ENCODE results near the gene CCDC192.

Gene CCDC192

DNA sequence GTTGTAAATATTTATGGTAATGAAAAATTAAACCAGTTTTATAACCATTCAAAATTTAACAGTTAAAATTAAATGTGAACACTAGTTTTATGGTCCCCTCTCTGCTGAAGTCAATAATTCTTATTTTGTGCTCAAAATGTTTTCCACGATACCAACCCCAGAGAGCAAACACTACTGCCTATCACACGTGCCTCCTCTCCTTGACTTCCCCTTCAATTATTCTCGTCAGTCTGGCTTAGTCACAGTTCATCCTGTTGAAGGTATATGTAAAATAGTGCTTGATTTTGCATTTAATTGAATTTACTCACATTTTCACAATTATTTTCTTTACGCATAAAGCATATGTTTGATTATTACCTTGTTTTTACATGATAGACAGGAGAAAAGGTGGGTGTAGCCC, 148.8 kb downstream of the CCDC192 start:
- no peak for DNase-seq

GRCh38 chr5:127854520-127854919, 151.3 kb downstream of the CCDC192 start:
- no peak for DNase-seq

DNA sequence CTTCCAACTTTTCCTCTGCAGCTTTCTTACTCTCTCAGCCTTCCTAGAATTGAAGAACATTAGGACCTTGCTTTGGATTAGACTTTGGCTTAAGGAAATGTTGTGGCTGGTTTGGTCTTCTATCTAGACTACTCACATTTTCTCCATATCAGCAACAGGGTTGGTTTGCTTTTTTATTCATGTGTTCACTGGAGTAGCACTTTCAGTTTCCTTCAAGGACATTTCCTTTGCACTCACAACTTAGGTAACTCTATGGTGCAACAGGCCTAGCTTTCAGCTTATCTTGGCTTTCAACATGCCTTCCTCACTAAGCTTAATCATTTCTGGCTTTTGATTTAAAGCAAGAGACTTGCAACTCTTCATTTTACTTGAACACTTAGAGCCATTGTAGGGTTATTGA, 153.1 kb downstream of the CCDC192 start:
- DNase-seq, result no peak

DNA sequence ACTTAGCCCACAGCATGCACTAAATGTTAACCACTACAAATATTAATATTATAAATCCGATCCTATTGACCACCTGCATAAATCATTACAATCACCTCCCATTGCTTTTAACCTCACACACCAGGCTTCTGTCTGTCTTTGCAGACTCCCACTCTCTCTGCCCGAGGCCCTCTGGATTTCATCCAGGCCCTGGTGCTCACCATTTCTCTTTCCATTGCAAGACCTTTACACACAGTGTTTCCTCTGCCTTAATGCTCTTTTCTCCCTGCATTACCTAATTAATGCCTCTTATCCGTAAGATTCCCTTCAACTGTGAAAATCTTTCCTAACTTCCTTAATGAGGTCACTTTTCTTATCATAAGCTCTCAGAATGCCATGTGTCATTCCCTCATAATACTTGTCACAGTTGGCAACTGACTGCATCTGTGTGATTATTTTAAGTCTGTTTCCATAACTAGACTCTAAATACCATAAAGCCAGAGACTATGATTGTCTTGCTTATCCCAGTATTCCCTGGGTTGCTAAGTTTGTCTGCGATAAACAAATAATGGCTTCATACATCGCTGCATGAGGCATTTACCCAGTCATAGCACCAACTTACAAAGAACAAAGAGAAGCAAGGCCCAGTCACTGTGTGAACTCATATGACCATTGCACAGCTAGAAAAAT, 155.1 kb downstream of the CCDC192 start:
- no peak for DNase-seq

GRCh38 chr5:127860291-127860690, 157.1 kb downstream of the CCDC192 start:
- no peak for DNase-seq

DNA sequence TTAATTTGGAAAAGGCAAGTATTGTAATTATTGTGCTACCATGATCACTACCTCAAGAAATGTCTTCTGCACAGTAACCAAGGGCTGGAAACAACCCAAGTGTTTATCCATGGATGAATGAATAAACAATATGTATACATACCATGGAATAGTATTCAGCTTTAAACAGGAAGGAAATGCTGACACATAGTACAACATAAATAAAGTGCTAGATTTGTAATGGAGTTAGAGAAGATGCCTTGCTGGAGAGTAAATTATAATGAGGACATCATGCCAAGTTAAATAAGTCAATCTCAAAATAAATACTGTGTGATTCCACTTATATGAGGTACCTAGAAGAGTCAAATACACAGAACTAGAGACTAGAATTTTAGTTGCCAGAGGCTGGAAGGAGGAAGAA, 160.0 kb downstream of the CCDC192 start:
- no peak for DNase-seq

DNA sequence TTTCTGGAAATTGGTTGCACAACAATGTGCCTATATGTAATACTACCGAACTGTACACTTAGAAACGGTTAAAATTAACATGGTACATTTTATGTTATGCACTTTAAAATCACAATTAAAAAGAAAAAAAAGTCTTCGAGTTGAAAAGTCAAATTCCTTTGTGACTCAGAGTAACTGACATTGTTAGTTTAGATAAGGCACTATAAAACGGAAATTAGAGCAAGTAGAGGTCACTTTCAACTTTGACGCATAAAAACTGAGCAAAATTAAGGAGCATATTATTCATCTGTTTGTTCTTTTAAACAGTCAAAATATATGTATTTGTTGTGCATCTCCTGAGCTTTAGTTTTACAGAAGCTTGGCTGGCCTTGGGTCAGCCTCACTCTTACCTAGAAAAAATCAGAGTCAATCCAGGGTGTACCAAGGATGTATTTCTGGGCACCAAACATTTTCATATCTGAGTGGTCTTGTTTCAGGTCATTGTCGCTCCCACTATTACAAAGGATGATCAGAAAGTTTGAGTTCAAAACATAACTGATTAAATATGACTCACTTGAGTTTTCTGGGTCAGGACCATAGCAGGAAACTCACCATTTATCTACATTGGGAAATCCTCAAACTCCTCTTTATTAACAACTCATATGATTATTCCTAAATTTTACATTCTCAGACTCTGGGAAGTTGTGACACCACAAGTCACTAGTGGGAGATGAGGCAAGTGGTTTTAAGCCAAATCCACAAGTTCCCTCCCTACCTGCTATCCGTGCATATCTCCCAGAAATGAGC, 160.6 kb downstream of the CCDC192 start:
- DNase-seq, result no peak

- no peak for DNase-seq
Observed at GRCh38 chr5:127864511-127864910, 161.3 kb downstream of the CCDC192 start.

DNA sequence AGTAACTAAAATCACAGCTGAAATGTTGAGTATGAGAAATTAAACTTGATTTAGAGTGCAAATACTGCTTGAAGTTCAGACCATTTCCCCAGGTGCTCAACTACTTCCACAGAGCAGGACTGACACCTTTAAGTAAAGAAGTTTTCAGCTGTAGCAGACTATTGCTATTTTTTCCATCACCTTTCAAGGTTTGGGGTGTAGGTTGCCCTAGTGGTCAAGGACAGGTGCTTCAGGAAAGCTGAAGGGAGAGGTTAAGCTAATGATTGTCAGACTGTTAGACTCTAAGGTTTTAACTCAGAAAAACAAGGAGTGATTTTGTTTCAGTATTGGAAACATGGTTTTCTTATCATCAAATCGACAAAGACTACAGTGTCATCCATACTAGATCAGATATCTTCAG, 162.1 kb downstream of the CCDC192 start:
- DNase-seq, result no peak

DNA sequence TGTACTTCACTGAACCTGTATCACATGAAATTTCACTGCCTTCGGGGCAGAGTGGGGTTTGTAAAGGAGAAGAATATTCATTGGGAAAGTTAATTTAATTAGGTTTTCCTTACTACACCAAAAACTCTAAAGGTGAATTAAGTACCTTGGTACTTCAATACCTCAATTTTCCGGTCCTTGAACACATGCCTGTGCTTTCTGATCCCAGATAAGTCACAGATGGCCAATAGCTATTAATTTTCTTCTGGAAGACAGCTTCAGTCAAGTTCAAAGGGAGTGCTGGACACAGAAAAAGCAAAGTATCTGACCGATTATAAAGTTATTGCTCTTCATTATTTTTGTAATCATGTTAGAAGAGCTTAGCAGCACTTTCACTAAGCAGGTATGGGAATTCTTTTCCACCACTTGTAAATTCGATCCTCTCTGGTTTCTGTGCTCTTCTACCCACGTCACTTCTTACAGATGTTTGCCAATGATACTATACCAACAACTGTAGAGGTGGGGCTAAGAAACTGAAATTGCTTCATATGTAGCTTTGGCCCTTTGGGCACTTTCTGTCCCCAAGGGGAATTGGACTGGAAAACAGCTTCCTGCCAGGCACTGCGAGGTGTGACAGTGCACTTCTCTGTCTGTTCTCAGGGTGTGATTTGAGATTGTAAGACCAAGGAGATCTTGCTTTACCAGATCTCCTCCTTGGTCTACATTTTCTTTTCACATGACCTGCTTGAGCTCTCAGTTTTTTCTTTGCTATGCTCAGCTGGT, 164.0 kb downstream of the CCDC192 start:
- no peak for DNase-seq

DNA sequence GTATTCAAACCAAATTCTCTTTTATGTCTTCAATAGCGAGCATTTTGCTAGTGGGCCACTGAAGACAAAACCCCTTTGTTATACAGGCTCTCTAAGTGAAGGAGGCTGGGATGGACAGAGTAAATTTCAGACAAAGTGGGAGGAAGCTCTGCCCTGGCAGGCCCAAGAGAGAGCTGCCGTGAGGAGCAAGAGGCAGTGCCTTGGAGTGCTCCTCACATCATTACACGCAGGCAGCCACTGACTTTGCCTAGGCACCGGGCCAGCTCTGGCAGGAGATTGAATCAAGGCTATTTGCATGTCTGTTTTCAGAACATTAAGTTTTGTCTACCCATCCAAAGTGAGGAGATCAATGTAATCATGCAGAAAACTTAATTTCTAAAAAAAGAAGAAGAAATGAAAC, 167.7 kb downstream of the CCDC192 start:
- DNase-seq, result peak; percentile 21

DNA sequence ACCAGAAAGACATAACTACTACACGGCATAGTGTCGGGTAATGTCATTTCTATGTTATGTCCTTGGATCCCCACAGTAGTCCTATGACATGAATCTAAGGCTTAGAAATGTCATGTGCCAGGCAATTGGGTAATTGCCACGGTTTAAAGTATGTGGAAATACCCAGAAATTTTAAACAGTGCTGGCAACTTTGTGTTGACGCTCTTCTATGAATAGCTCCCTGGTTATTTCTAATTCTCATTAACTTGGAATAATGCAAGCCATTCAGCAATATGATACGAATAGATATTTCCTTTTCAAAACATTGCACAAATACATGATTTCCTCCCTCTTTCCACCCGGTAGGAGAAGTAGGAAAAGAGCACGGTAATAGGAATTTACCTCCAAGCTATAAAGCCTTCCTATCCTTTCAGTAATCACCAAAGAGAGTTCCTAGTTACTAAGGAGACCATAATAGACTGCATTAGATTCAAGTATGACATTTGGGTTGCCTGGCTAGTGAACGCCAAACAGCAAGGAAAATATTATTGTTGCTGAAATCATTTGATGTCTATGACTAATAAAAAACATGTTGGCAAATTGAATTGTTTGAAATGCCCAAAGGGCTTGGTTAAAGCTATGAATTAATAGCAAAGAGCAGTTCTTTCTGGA, 168.4 kb downstream of the CCDC192 start:
- no peak for DNase-seq

GRCh38 chr5:127872494-127872893, 169.3 kb downstream of the CCDC192 start:
- no peak for DNase-seq

GRCh38 chr5:127875235-127876021, 172.2 kb downstream of the CCDC192 start:
- DNase-seq, result peak; percentile 65

DNA sequence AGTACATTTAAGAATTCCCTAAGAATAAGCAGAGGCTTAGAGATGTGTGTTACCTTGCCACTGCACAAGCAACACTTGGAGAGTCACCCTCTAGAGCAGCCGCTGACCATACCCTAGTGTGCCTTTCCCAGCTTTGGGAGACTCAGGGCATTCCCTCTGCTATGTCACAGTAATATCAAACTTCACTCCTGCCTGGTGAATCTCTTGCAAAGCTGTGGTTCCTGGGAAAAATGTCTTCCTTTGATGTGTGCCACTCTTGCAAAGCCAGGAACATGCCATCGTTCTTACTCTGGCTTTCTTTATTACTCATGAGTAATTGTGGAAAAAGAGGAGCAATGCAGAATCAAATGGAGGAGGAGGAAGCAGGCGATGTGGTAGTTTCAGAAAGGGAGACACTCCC, 173.2 kb downstream of the CCDC192 start:
- peak; percentile 14 for DNase-seq

- peak; percentile 55 for DNase-seq
Observed at GRCh38 chr5:127878174-127878750, 175.1 kb downstream of the CCDC192 start.

DNA sequence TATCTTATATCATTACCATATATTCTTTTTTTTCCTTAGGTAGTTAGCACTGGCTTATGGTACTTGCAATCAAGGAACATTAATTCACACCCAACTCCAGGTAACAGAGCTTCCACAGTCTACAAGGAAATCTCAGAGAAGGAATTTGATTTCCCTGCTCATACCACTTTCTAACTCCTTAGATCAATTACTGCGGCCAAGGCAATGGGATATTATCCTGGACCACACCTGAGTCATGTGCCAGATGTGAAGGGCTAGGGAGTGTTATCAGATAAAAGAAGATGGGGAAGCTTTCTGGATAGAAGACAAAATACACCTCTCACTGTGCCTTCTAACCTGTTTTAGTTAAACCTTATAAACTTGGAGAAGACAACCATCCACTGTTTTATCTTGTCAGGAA, 181.2 kb downstream of the CCDC192 start:
- no peak for DNase-seq

DNA sequence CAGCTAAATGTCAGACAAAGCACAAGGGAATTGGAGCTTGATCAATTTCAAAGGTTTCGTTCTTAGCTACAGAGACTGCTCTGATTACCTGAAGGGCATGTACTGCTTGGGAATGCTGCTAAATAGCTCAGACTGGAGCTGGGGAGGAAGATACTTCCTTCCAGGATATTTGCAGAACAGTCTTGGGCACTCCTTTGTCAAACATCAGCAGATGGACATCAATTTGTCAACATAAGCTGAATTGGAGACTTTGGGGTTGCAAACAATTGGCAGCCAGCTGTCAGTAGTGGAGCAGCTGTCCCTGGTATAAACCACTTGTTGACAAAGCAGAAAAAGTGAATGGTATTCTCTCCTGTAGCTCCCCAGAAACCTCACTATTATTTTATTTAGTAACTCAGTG, 182.0 kb downstream of the CCDC192 start:
- no peak for DNase-seq

DNA sequence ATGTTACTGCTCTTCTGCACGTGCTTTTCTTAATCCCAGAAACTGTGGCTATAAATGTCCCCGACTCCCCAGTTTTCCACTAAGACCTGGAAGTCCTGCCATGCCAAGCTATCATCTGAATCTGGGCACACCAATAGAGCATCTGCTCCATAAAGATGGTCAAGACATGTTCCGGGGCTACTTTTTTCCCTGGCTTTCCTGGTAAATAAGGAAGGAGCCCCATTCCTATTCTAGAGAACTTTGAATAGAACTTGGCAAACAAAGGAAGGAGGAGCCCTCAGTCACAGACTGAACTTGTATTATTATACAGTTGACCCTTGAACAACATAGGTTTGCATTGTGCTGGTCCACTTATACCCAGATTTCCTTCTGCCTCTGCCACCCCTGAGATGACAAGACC, 182.9 kb downstream of the CCDC192 start:
- no peak for DNase-seq

DNA sequence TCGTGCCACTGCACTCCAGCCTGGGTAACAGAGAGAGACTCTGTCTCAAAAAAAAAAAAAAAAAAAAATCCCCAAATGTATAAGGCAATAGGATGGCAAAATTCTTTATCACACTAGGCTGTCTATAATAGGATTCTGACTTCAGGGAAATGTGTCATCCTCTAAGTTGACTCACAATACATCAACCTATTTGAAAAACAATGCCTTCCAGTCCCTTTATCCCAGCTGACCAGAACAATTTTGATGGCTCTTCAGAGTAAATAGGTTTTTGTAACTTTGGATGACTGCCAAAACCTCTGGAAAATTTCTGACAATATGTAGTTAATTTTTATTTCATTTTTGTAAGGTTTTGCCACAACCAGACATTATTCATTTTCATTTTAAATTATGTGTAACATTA, 184.1 kb downstream of the CCDC192 start:
- DNase-seq, result peak; percentile 17

DNA sequence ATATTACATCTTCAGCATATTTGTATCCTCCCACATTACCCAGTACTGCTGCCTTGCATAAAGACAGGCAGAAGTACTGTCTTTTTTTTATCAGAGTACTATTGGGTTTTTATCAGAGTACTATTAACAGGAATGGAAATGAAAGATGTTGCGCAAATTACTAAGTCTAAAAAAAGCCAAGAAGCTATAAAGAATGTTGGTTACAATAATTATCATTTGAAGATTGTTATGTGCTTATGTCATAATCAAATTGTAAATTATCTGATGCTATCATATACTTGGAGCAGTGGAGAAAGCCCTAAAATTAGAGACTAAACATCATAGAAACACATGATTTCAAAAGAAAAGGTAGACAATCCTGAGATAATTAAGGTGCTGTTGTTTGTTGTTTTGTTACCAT, 188.8 kb downstream of the CCDC192 start:
- peak; percentile 19 for DNase-seq
